Measurements from ENCODE around the gene XPO6.

GRCh38 chr16:28168991-28169554 lies 42.7 kb downstream of the XPO6 start:
- TF ChIP-seq CTCF (IDR thresholded peaks at IDR 0.05): no peak
- no peak for TF ChIP-seq ZFX (IDR thresholded peaks at IDR 0.05; ENCODE audit: borderline replicate concordance)

Data from 22Rv1 (cell line).